Measurements from ENCODE around the gene WNK1.

DNA sequence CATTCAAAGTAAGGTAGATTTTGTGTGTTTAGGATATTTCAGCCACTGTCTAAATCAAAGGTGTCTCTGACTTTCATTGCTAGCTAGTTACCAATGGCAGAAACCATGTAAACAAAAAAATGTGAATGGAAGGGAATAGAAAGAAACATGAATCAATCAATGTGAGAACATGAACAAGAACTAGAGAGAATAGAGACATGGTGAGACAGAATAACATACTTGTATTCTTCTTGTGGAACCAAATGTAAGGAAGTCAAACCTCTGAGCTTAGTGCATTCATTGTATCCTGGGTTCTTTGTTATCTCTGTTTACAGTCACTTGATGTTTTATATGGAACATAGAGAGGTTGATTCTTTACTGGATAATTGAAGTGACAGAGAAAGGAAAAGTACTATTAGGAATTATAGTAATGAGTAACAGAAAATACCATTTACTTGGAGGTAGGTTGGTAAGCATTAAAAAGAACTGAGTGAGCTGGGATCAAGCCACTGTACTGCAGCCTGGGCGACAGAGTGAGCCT is 2.6 kb upstream of the WNK1 start:
- TF ChIP-seq CTCF (optimal IDR thresholded peaks at IDR 0.05 in 1 of 3, IDR thresholded peaks at IDR 0.05 in 1 of 3, conservative IDR thresholded peaks at IDR 0.05 in 1 of 3; ENCODE audit: extremely low read depth in 1 of 3, insufficient read depth in 2 of 3, low read length in 3 of 3) (no peak), EZH2 (IDR thresholded peaks at IDR 0.05; ENCODE audit: low read length) (no peak)

All from keratinocyte (primary cell).